ENCODE data around the gene CIAO2A. TPM values are rescaled to one million over a fixed set of nuclear protein-coding genes. Genes with fewer than 3 reads are reported as not detected.

Gene CIAO2A, protein sequence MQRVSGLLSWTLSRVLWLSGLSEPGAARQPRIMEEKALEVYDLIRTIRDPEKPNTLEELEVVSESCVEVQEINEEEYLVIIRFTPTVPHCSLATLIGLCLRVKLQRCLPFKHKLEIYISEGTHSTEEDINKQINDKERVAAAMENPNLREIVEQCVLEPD
- total RNA-seq = 75.5 and 84.4 TPM in 2 replicates

DNA sequence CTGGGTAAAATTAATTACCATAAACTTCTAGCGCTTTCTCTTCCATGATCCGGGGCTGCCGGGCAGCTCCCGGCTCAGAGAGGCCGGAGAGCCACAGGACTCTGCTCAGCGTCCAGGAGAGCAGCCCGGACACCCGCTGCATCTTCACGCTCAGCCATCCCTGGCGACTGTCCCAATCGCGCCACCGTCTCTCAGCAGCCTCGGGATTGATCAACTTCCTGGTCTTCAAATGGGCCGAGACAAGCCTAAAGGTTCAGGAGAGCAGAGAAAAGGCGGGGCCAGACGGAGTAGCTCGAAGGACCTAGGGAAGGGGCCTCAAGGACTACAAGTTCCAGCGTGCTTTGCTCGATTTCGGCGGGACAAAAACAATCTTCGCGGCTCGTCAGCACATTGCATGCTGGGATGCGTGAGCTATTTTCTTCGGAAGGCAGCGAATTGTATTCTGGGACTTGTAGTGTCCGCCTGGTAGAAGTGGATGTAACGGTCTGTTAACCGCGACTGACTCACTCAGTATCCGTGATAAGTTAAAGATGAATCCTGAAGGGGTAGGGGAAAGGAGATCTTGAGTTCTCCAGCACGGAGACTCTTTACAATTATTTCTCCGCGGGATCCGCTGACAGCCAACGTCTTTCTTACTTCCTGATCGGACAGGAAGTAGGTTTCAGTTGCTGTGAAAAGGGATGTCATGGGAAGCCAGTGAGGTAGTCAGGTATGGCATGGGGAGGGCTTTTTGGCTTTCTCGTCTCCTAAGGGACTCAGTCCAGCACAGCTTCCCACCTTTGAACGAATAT is at the start of gene CIAO2A:
CIAO2A (minus strand) TSS at position 212 of the 791 bp plus-strand sequence; CDS start at position 142, 70 bp downstream.

DNA sequence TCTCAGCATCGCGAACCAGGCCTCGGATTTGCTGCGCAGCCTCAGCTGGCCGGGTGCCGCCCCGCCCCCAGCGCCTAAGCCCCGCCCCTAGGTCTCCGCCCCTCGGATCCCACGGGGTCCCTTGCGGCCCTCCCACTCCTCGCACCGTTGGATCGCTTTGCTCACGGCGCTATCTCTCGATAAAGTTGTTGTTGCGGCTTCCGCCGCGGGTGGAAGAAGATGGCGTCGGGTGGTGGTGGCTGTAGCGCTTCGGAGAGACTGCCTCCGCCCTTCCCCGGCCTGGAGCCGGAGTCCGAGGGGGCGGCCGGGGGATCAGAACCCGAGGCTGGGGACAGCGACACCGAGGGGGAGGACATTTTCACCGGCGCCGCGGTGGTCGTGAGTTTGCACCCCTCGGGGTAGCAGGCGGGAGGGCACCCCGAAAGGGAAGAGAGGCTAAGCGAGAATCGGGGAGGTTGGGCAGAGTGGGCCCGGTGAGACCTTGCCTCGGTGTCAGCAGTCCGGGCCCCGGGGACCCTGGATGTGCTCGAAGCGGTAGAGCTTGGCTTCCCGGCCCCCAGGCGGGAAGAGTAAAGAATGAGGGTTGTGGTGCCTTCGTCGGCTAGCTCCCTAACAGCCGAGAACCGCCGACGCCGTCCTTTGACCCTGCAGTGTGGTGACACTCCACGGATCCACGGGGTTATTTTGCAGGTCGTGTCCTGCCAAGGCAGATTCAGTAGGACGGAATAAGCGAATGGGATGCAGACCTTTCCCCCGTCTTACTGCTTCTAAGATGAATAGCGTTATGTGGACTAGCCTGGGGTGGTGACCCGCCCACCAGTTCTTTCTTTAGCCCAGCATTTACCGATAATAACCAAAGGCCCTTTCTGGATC is 2.4 kb upstream of the CIAO2A start, which contains the start of gene SNX1:
SNX1 (plus strand) TSS at position 188 of the 873 bp plus-strand sequence; CDS start at position 220, 32 bp downstream.

GRCh38 chr15:64046421-64047153 is 47.1 kb downstream of the CIAO2A start, which contains the start of gene DAPK2:
Gene DAPK2, minus strand, starts transcription at chr15:64046485. Its CDS starts 6,224 bp downstream, at chr15:64040261.

Other genes with a start within 250 kb of the CIAO2A start
- gene DAPK2, start 47.4 kb downstream of the CIAO2A start, total RNA-seq = 1.2 and 2.0 TPM in 2 replicates
- 22.1 and 31.6 TPM in 2 replicates for gene SNX1, start 2.1 kb upstream of the CIAO2A start, total RNA-seq
- gene SNX22, start 57.9 kb upstream of the CIAO2A start, total RNA-seq = not detected in 2 replicates
- gene PPIB, start 69.2 kb upstream of the CIAO2A start, total RNA-seq = 789 and 1,053 TPM in 2 replicates

All from hair follicular keratinocyte (primary cell).